Stomach (tissue), 9 donors: ENCODE measurements around the gene DHRSX. TPM values are rescaled to one million over a fixed set of nuclear protein-coding genes. Genes with fewer than 3 reads are reported as not detected.

Experiments
- DNase-seq, 2 donors: peaks; one replicate each; pipeline versions ENCODE4 v3.0.0 to v3.0.0-alpha.2; 2013 to 2019
- H3K27ac ChIP-seq, 5 donors: fragments of 200-600 bp in 4 of 5; sonication (generic) in 4 of 5; one replicate each; pipeline ENCODE4 v1.5.1; 2013 to 2019; ENCODE audit warnings: mild to moderate bottlenecking in 1 of 5, moderate library complexity in 1 of 5
- H3K27me3 ChIP-seq, 3 donors: fragments of 200-600 bp; sonication (generic); one replicate each; pipeline ENCODE4 v1.5.1; 2017 to 2019; ENCODE audit warnings: mixed run types in 1 of 3
- H3K36me3 ChIP-seq, 4 donors: fragments of 200-600 bp; sonication (generic); 1 replicate in 3 of 4; 2 replicates in 1 of 4; pipeline ENCODE4 v1.5.1; 2016 to 2019
- H3K4me1 ChIP-seq, 4 donors: fragments of 200-600 bp; sonication (generic); one replicate each; pipeline ENCODE4 v1.5.1; 2016 to 2019
- H3K4me3 ChIP-seq, 4 donors: fragments of 200-600 bp; sonication (generic) in 3 of 4; one replicate each; pipeline ENCODE4 v1.5.1; 2016 to 2019; ENCODE audit warnings: mild to moderate bottlenecking in 1 of 4
- H3K9me3 ChIP-seq, 4 donors: fragments of 200-600 bp; sonication (generic); one replicate each; pipeline ENCODE4 v1.5.1; 2016 to 2019
- EP300 ChIP-seq: sonication (generic); formaldehyde crosslinking; IDR thresholded peaks from one replicate; pipeline ENCODE4 v1.6.1; 2017; ENCODE audit warnings: antibody characterized with exemption
- POLR2A ChIP-seq, 4 donors: fragments of 450-650 bp; IDR thresholded peaks; one replicate each; pipeline ENCODE4 v1.6.1; 2016; ENCODE audit warnings: antibody characterized with exemption in 4 of 4, control low read depth in 2 of 4, mild to moderate bottlenecking in 1 of 4, moderate library complexity in 1 of 4
- POLR2AphosphoS5 ChIP-seq, 3 donors: sonication (generic); formaldehyde crosslinking; IDR thresholded peaks; one replicate each; pipeline ENCODE4 v1.6.1; 2016; ENCODE audit warnings: antibody characterized with exemption in 3 of 3
- WGBS, 5 donors: extraction: QIAGEN DNeasy Blood & Tissue Kit in 3 of 5; methylation state at CpG; one replicate each; pipeline versions ENCODE4 v1.1.5 to v1.1.7; 2013 to 2018; 5-methylcytosine and 5-hydroxymethylcytosine counted together
- intact Hi-C: fragments of 100-400 bp; cut with DNase I; formaldehyde crosslinking; loops from one replicate; pipeline ENCODE4 v1.15.1; 2023; ENCODE audit warnings: low total_unique reads
- polyA plus RNA-seq, 3 donors: library from polyadenylated mRNA; stranded (reverse); fragments of 200-250 nt; gene quantifications; one replicate each; pipeline ENCODE4 v1.2.3, GENCODE V29; 2013
- total RNA-seq, 5 donors: library from RNA; depleted of rRNA; stranded (reverse); fragments of >200 nt; gene quantifications; one replicate each; pipeline versions ENCODE4 v1.1.0 to v1.2.3, GENCODE V29; 2014 to 2016
- TF ChIP-seq, protein P1 (sequence below), 7 experiments: fragments of 450-650 bp in 4 of 7; fragments of 200-600 bp in 3 of 7; sonication (generic) in 3 of 7; IDR thresholded peaks; one replicate each; pipeline ENCODE4 v1.5.1; 2016 to 2019; ENCODE audit warnings: antibody characterized with exemption in 7 of 7, control low read depth in 2 of 7, mild to moderate bottlenecking in 1 of 7
- donor health status: healthy with polysubstance abuse.
- donor health status: Bipolar disorder and iron deficiency.
- donor health status: healthy.

The DHRSX gene
- total and polyA plus RNA-seq, 8 donors = 11.2 to 69.4 (median 21.1) TPM

DNA sequence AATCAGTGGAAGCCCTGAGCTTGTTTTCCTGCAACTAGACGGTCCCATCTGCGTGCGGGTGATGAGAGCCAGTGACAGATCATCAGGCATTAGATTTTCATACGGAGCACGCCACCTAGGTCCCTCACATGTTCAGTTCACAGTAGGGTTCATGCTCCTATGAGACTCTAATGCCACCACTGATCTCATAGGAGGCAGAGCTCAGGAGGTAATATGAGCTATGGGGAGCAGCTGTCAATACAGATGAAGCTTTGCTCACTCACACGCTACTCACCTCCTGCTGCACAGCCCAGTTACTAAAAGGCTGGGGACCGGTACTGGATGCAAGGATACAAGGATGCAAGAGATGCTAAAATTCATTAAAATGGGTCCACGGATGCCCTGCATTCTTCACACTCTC, 61.2 kb downstream of the DHRSX start:
- Histone ChIP-seq H3K36me3 (peaks cover 6 to 27% (median 21%) of the 10 kb centered on the region in 4 donors), H3K4me3 (no peak overlapping the region), H3K9me3 (peaks cover 0 to 7% (median 0%) of the 10 kb centered on the region in 4 donors), H3K4me1 (no peaks in the 10 kb centered on the region), H3K27ac (no peak overlapping the region), H3K27me3 (no peaks in the 10 kb centered on the region)
- no peak for DNase-seq
- 83 to 97% (median 92%) methylated on average over 7 to 8 of the region's 8 CpGs for WGBS, 5 donors
- intact Hi-C loops = no loop called here
- TF ChIP-seq, protein P1, sequence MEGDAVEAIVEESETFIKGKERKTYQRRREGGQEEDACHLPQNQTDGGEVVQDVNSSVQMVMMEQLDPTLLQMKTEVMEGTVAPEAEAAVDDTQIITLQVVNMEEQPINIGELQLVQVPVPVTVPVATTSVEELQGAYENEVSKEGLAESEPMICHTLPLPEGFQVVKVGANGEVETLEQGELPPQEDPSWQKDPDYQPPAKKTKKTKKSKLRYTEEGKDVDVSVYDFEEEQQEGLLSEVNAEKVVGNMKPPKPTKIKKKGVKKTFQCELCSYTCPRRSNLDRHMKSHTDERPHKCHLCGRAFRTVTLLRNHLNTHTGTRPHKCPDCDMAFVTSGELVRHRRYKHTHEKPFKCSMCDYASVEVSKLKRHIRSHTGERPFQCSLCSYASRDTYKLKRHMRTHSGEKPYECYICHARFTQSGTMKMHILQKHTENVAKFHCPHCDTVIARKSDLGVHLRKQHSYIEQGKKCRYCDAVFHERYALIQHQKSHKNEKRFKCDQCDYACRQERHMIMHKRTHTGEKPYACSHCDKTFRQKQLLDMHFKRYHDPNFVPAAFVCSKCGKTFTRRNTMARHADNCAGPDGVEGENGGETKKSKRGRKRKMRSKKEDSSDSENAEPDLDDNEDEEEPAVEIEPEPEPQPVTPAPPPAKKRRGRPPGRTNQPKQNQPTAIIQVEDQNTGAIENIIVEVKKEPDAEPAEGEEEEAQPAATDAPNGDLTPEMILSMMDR (IDR thresholded peaks at IDR 0.05) = no peak
- no peak for TF ChIP-seq POLR2AphosphoS5 (IDR thresholded peaks at IDR 0.05)
- no peak for TF ChIP-seq EP300
- TF ChIP-seq POLR2A (IDR thresholded peaks at IDR 0.05) = no peak

DNA sequence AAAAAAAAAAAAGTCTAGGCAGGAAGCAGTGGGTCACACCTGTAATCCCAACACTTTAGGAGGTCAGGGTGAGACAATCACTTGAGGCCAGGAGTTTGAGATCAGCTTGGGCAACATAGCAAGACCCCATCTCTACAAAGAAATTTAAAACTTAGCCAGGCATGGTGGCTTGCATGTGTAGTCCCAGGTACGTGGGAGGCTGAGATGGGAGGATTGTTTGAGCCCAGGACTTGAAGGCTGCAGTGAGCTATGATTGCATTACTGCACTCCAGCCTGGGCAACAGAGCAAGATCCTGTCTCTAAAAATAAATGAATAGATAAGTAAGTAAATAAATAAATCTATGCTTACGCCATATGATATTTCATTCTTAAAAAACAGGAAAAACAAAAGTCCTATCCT, 65.3 kb downstream of the DHRSX start:
- no peak for DNase-seq
- H3K27me3 ChIP-seq = no peaks in the 10 kb centered on the region
- H3K4me3 ChIP-seq = no peak overlapping the region
- WGBS, 5 donors = 82 to 97% (median 92%) methylated on average over 2 of the region's 2 CpGs
- H3K9me3 ChIP-seq = peaks cover 0 to 7% (median 0%) of the 10 kb centered on the region in 4 donors
- no peak for TF ChIP-seq POLR2AphosphoS5 (IDR thresholded peaks at IDR 0.05)
- TF ChIP-seq POLR2A (IDR thresholded peaks at IDR 0.05) = no peak
- TF ChIP-seq, protein P1 (IDR thresholded peaks at IDR 0.05) = no peak
- TF ChIP-seq EP300 = no peak
- peaks cover 6 to 34% (median 30%) of the 10 kb centered on the region in 4 donors for H3K36me3 ChIP-seq
- no peaks in the 10 kb centered on the region for H3K4me1 ChIP-seq
- no peak overlapping the region for H3K27ac ChIP-seq
- intact Hi-C loops = no loop called here

DNA sequence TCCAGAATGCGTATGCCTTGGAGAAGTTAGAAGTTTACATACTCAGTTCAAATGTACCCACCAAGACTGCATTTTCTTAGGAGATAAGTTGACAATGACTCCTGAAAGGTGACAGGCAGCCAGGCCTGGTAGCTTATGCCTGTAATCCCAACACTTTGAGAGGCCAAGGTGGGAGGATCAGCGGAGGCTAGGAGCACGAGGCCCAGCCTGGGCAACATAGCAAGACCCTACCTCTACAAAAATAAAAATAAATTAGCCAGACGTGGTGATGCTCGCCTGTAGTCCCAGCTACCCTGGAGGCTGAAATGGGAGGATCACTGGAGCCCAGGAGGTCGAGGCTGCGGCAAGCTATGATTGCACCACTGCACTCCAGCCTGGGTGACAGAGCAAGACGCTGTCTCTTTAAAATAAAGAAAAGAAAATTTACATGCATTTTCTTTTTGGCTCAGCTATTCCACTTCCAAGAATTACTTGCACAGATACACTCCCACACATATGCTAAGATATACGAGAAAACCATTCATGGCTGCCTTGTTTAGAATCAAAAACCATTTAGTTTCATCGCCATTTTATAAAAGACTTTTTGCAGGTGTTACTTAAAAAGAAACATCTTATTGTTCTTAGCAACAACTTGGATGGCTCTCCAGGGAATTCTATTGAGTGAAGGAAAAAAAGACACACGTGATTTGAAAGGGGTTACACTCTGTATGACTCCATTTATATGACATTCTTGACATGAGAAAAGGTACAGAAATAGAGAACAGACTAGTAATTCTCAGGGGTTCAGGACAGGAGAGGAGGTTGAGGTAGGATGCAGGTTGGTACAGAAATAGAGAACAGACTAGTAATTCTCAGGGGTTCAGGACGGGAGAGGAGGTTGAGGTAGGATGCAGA, 66.3 kb downstream of the DHRSX start:
- H3K4me3 ChIP-seq = no peak overlapping the region
- peaks cover 0 to 3% (median 0%) of the 10 kb centered on the region in 4 donors for H3K9me3 ChIP-seq
- 88 to 93% (median 90%) methylated on average over 12 of the region's 12 CpGs for WGBS, 5 donors
- DNase-seq = no peak
- no peaks in the 10 kb centered on the region for H3K4me1 ChIP-seq
- H3K36me3 ChIP-seq = peaks cover 4 to 25% (median 21%) of the 10 kb centered on the region in 4 donors
- H3K27me3 ChIP-seq = no peaks in the 10 kb centered on the region
- intact Hi-C loops = no loop called here
- H3K27ac ChIP-seq = no peak overlapping the region
- TF ChIP-seq POLR2A (IDR thresholded peaks at IDR 0.05) (no peak), POLR2AphosphoS5 (IDR thresholded peaks at IDR 0.05) (no peak), EP300 (no peak)
- TF ChIP-seq, protein P1 (IDR thresholded peaks at IDR 0.05) = no peak

DNA sequence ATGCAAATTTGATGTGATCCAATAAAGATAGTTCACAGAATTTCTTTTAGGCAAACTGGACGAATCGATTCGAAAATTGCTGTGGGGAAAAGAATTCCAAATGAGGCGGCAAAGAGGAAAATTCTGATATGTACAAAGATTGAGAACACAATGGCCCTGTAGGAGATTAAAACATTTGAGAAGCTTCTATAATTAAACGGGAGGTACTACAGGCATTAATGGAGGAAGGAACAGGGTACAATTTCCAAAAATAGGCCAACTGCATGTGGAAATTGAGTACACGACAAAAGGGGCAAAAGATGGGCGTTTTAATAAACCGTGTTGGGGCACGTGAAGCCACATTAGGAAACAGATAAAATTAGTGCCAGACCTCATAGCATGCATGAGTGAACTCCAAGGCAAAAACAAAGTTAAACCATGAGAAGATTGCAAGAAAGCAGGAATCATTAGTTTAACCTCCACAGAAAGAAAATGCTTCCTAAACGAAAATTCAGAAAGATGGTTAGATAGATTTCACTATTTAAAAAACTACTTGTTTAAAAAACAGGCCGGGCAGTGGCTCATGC, 68.4 kb downstream of the DHRSX start:
- intact Hi-C loops = no loop called here
- Histone ChIP-seq H3K9me3 (no peaks in the 10 kb centered on the region), H3K36me3 (peaks cover 0 to 20% (median 19%) of the 10 kb centered on the region in 4 donors), H3K4me1 (no peaks in the 10 kb centered on the region), H3K4me3 (no peak overlapping the region), H3K27me3 (no peaks in the 10 kb centered on the region), H3K27ac (no peak overlapping the region)
- no peak for DNase-seq
- TF ChIP-seq POLR2AphosphoS5 (IDR thresholded peaks at IDR 0.05) = no peak
- TF ChIP-seq, protein P1 (IDR thresholded peaks at IDR 0.05) = no peak
- TF ChIP-seq EP300 = no peak
- TF ChIP-seq POLR2A (IDR thresholded peaks at IDR 0.05) = no peak
- 83 to 88% (median 87%) methylated on average over 11 of the region's 11 CpGs for WGBS, 5 donors
